ENCODE data around the gene LSM10.

DNA sequence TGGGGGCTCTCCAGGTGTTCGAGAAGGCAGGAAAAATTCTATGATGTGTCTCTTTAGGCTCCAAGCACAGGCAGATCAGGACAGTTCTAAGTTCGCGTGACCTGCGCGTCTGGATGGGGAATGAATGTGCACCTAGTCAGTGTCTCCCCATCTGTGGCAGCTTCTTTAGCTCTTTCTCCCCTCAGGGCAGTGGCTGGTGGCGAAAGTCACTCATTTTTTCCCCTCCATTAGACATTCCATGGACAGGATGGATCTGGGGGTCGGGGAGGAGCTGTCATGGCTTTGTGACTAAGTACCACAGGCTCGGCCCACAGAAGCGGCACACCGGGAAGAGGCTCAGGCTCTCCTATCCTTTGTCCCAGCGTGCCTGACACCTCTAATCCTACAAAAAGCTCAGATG is 43.2 kb downstream of the LSM10 start:
- TF ChIP-seq, protein P1, sequence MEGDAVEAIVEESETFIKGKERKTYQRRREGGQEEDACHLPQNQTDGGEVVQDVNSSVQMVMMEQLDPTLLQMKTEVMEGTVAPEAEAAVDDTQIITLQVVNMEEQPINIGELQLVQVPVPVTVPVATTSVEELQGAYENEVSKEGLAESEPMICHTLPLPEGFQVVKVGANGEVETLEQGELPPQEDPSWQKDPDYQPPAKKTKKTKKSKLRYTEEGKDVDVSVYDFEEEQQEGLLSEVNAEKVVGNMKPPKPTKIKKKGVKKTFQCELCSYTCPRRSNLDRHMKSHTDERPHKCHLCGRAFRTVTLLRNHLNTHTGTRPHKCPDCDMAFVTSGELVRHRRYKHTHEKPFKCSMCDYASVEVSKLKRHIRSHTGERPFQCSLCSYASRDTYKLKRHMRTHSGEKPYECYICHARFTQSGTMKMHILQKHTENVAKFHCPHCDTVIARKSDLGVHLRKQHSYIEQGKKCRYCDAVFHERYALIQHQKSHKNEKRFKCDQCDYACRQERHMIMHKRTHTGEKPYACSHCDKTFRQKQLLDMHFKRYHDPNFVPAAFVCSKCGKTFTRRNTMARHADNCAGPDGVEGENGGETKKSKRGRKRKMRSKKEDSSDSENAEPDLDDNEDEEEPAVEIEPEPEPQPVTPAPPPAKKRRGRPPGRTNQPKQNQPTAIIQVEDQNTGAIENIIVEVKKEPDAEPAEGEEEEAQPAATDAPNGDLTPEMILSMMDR (IDR thresholded peaks at IDR 0.05): no peak
- no peak for TF ChIP-seq POLR2A (IDR thresholded peaks at IDR 0.05)
